ENCODE results near the gene NR4A3.

Gene NR4A3

DNA sequence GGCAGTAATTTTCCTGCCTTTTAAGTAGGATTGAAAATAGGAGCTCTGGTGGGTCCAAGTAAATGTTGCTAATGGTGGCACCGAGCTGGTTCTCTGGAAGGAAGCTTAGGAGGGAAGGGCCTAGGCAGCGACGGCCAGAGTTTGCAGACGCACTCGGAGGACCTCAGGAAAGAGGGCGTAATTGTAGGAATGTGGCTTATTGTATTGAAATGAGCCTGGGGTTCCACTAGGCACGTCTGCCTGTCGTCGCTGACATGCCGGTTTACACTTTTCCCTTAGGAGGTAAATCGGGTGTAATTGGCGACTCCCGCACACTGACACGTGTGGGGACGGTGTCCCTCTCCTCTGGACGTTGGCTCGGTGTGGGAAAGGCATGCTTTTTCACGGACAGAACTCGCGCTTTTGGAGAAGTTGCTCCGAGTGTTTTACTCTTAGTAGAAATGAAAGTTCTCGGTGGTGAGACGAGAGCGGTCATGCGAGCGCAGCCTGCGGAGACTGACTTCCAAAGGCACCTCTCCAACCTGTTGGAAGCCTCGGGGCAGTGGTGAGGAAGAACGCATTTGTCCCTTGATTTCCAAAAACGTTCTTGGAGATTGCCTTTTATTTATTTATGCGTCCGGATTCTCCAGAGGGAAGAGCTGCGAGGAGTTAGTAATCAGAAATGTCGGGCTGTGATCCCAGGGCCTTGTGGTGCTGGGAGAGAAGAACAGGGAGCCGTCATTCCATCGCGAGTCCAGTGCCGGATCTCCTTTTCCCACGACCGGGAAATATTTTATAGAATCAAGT is 1.3 kb downstream of the NR4A3 start:
- peak overlapping the region; percentile 99 for H3K4me3 Mint-ChIP-seq
- H3K36me3 Mint-ChIP-seq = peaks cover 7% of the 10 kb centered on the region
- no peaks in the 10 kb centered on the region for H3K9me3 Mint-ChIP-seq
- H3K4me1 Mint-ChIP-seq = peaks cover 76% of the 10 kb centered on the region
- H3K27ac Mint-ChIP-seq = peak overlapping the region; percentile 88
- H3K27me3 Mint-ChIP-seq = peaks cover 10% of the 10 kb centered on the region

- no peak overlapping the region for H3K27ac Mint-ChIP-seq
- H3K4me1 Mint-ChIP-seq = peaks cover 70% of the 10 kb centered on the region
- H3K4me3 Mint-ChIP-seq = peak overlapping the region; percentile 99
- H3K36me3 Mint-ChIP-seq = peaks cover 9% of the 10 kb centered on the region
- peaks cover 10% of the 10 kb centered on the region for H3K27me3 Mint-ChIP-seq
- H3K9me3 Mint-ChIP-seq = no peaks in the 10 kb centered on the region
Measured at GRCh38 chr9:99823681-99824377, 2.1 kb downstream of the NR4A3 start.

DNA sequence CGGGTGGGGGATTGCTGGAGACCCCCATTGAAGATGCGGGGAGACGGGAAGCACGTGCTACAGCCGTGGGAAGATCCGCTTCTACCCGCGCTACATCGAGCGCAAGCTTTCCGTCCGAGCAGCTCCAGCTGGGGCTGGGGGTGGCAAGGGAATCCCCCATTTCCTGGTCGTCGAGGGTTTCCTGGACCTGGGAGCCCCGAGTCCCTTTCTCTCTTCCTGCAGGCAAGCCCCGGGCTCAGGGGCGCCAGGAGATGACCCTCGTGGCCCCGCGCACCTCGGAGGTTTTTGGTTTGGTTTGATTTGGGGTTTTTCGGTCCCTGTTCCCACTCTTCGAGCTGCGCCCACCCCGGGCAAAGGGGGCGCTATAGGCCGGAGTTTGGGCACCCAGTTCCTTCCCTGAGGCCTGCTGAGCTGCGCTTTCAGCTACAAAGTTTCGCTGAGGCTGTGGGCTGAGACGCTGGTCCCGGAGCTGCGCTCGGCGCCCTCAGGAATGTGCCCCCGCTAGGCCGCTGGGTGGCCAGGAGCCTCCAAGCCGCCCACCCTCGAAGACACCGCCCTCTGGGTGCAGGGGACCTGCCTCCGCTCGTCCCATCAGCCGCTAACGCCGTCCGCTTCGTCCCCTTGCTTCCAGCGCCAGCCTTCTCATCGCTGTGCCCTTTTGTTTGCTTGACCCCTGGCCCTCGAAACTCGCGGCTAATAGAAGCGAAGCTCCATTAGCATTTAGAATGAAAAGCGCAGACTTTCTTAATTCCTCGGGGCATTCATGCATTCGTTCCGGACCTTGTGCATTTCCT is 2.9 kb downstream of the NR4A3 start:
- Mint-ChIP-seq H3K27me3 (peaks cover 15% of the 10 kb centered on the region), H3K4me1 (peaks cover 69% of the 10 kb centered on the region), H3K4me3 (peak overlapping the region; percentile 99), H3K36me3 (peaks cover 16% of the 10 kb centered on the region), H3K27ac (peak overlapping the region; percentile 76), H3K9me3 (no peaks in the 10 kb centered on the region)

- peak overlapping the region; percentile 99 for H3K4me3 Mint-ChIP-seq
- peak overlapping the region; percentile 76 for H3K27ac Mint-ChIP-seq
- H3K27me3 Mint-ChIP-seq = peaks cover 19% of the 10 kb centered on the region
- H3K9me3 Mint-ChIP-seq = no peaks in the 10 kb centered on the region
- H3K4me1 Mint-ChIP-seq = peaks cover 69% of the 10 kb centered on the region
- H3K36me3 Mint-ChIP-seq = peaks cover 25% of the 10 kb centered on the region
Measured at GRCh38 chr9:99825172-99826046, 3.7 kb downstream of the NR4A3 start.

DNA sequence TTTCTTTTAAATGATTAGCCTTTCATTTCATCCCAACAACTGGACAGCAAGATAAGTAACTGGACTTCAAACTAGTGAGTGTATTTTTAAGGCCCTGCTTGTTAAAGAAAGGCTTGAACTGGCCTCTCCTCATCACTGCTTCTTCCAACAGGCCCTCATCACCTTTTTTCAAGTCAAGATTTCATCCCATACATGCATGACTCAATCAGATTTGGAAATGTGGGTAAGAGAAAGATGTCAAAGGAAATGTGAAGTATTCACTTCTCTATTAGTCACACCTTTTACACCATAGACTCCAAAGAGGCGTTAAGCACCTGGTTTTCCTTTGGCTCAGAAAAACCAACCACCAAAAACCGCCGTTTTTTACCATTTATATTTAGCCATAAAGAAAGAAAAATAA is 4.9 kb downstream of the NR4A3 start:
- Mint-ChIP-seq H3K4me1 (peaks cover 61% of the 10 kb centered on the region), H3K27ac (peak overlapping the region; percentile 62), H3K36me3 (peaks cover 30% of the 10 kb centered on the region), H3K4me3 (peak overlapping the region; percentile 99), H3K27me3 (peaks cover 19% of the 10 kb centered on the region), H3K9me3 (no peaks in the 10 kb centered on the region)

DNA sequence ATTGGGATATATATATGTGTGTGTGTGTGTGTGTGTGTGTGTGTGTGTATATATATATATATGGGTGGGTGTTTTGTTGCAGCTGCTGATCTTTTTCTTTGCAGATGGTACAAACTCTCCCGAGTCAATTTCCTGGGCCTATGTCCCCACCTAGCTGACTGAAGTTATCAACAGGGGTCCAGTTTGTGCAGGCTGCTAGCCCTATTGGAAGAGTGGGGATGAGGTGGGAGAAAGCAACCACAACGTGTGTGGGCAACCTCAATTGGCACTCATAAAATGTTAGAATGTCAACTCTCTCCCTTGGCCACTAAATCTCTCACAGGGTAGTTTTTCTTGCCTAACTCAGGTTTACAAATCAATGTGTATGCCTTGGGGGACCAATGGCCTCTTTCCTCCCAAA is 5.6 kb downstream of the NR4A3 start:
- Mint-ChIP-seq H3K4me1 (peaks cover 61% of the 10 kb centered on the region), H3K36me3 (peaks cover 30% of the 10 kb centered on the region), H3K27ac (peak overlapping the region; percentile 62), H3K4me3 (peak overlapping the region; percentile 36), H3K27me3 (peaks cover 19% of the 10 kb centered on the region), H3K9me3 (no peaks in the 10 kb centered on the region)

DNA sequence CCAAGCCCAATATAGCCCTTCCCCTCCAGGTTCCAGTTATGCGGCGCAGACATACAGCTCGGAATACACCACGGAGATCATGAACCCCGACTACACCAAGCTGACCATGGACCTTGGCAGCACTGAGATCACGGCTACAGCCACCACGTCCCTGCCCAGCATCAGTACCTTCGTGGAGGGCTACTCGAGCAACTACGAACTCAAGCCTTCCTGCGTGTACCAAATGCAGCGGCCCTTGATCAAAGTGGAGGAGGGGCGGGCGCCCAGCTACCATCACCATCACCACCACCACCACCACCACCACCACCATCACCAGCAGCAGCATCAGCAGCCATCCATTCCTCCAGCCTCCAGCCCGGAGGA is 6.3 kb downstream of the NR4A3 start:
- no peak overlapping the region for H3K4me3 Mint-ChIP-seq
- peaks cover 31% of the 10 kb centered on the region for H3K36me3 Mint-ChIP-seq
- H3K4me1 Mint-ChIP-seq = peaks cover 54% of the 10 kb centered on the region
- no peak overlapping the region for H3K27ac Mint-ChIP-seq
- H3K27me3 Mint-ChIP-seq = peaks cover 16% of the 10 kb centered on the region
- no peaks in the 10 kb centered on the region for H3K9me3 Mint-ChIP-seq

- Mint-ChIP-seq H3K27ac (no peak overlapping the region), H3K27me3 (peaks cover 16% of the 10 kb centered on the region), H3K9me3 (no peaks in the 10 kb centered on the region), H3K4me1 (peaks cover 50% of the 10 kb centered on the region), H3K36me3 (peaks cover 35% of the 10 kb centered on the region), H3K4me3 (peak overlapping the region; percentile 31)
Measured at GRCh38 chr9:99828417-99829176, 6.9 kb downstream of the NR4A3 start.

GRCh38 chr9:99831857-99832557 is 10.3 kb downstream of the NR4A3 start:
- Mint-ChIP-seq H3K27ac (no peak overlapping the region), H3K9me3 (no peaks in the 10 kb centered on the region), H3K4me3 (no peak overlapping the region), H3K36me3 (peaks cover 55% of the 10 kb centered on the region), H3K4me1 (peaks cover 18% of the 10 kb centered on the region), H3K27me3 (peaks cover 15% of the 10 kb centered on the region)

DNA sequence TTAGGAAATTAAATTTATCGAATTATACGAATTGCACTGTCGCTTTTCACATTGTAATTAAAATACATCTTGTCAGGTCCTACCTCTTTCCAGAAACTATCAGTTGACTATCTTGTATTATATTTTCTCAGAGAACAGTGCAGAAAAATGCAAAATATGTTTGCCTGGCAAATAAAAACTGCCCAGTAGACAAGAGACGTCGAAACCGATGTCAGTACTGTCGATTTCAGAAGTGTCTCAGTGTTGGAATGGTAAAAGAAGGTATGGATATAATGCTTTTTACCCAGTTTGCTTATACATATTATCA is 10.8 kb downstream of the NR4A3 start:
- H3K27ac Mint-ChIP-seq = no peak overlapping the region
- H3K9me3 Mint-ChIP-seq = no peaks in the 10 kb centered on the region
- no peak overlapping the region for H3K4me3 Mint-ChIP-seq
- H3K4me1 Mint-ChIP-seq = peaks cover 13% of the 10 kb centered on the region
- peaks cover 13% of the 10 kb centered on the region for H3K27me3 Mint-ChIP-seq
- peaks cover 54% of the 10 kb centered on the region for H3K36me3 Mint-ChIP-seq

- Mint-ChIP-seq H3K9me3 (no peaks in the 10 kb centered on the region), H3K36me3 (peaks cover 55% of the 10 kb centered on the region), H3K27ac (no peak overlapping the region), H3K27me3 (peaks cover 9% of the 10 kb centered on the region), H3K4me3 (no peak overlapping the region), H3K4me1 (peaks cover 8% of the 10 kb centered on the region)
Measured at GRCh38 chr9:99833735-99834134, 12.1 kb downstream of the NR4A3 start.

- H3K27ac Mint-ChIP-seq = no peak overlapping the region
- H3K27me3 Mint-ChIP-seq = peaks cover 4% of the 10 kb centered on the region
- H3K4me3 Mint-ChIP-seq = no peak overlapping the region
- H3K4me1 Mint-ChIP-seq = peaks cover 5% of the 10 kb centered on the region
- H3K9me3 Mint-ChIP-seq = no peaks in the 10 kb centered on the region
- H3K36me3 Mint-ChIP-seq = peaks cover 52% of the 10 kb centered on the region
Measured at GRCh38 chr9:99834474-99834873, 12.8 kb downstream of the NR4A3 start.

DNA sequence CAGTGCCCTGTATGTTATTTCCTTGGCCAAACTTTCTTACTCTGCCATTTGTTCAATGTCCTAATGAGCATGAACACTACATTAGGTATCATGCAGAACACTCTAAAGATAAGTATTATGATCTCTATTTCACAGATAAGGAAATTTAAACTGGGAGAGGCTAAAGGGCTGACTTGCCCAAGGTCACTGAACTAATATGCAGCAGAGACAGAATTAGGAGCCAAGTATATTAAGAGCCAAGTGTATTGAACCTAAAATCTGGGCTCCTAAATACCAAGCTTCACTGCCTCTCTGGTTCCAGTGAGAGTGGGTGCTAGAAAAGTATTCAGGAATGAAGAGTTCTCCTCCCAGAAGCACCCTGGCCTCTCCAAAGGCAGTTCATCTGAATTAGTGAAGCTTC is 13.5 kb downstream of the NR4A3 start:
- no peak overlapping the region for H3K4me3 Mint-ChIP-seq
- no peaks in the 10 kb centered on the region for H3K27me3 Mint-ChIP-seq
- no peaks in the 10 kb centered on the region for H3K9me3 Mint-ChIP-seq
- peaks cover 46% of the 10 kb centered on the region for H3K36me3 Mint-ChIP-seq
- no peak overlapping the region for H3K27ac Mint-ChIP-seq
- H3K4me1 Mint-ChIP-seq = no peaks in the 10 kb centered on the region

DNA sequence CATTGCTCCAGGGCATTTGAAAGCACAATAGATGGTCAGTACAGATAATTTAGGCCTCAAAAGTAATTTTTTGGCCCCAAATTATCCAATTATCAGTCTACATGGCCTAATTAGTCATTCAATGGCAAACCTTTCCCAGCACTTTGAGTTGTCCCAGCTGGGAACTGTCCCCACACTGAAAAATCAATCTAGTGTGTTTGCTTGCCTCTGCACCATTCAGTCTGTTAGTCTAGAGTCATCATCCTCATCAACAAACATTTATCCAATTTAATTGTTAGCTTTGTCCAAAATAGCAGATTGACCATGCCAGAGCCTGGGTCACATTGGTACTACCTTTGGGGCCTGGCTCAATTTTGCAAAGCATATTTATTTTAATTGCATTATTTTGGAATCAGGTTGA is 13.9 kb downstream of the NR4A3 start:
- no peaks in the 10 kb centered on the region for H3K27me3 Mint-ChIP-seq
- peaks cover 41% of the 10 kb centered on the region for H3K36me3 Mint-ChIP-seq
- H3K4me1 Mint-ChIP-seq = no peaks in the 10 kb centered on the region
- H3K4me3 Mint-ChIP-seq = no peak overlapping the region
- H3K27ac Mint-ChIP-seq = no peak overlapping the region
- H3K9me3 Mint-ChIP-seq = no peaks in the 10 kb centered on the region
